ENCODE data around the gene RNF41.
"Not testable (repeated sequence)": the region's sequence is repeated elsewhere in the genome, so short reads cannot be mapped to it uniquely, and the experiment has no call there.

RNF41 gene

GRCh38 chr12:56206452-56207166 is 15.1 kb downstream of the RNF41 start:
- DNase-seq, result no peak

- no peak for DNase-seq
Observed at GRCh38 chr12:56205445-56205844, 16.3 kb downstream of the RNF41 start.

- no peak for DNase-seq
Observed at GRCh38 chr12:56204275-56204674, 17.4 kb downstream of the RNF41 start.

DNA sequence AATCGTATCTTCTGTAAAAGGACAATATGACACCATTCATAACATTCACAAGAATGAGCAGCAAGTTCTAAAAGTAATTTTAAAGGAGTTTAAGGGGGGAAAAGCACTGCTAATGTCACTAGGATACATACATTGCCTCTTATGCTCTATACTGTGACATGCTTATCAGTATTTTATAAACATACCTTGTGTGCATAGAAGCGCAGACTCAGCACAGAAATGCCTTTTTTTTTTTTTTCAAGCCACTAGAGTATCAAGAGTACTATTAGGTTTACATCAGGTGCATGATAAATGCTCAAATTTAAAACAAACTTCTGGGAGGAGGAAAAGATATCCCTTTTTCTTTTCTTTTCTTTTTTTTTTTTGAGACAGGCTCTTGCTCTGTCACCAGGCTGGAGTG is 18.9 kb downstream of the RNF41 start:
- no peak for DNase-seq

DNA sequence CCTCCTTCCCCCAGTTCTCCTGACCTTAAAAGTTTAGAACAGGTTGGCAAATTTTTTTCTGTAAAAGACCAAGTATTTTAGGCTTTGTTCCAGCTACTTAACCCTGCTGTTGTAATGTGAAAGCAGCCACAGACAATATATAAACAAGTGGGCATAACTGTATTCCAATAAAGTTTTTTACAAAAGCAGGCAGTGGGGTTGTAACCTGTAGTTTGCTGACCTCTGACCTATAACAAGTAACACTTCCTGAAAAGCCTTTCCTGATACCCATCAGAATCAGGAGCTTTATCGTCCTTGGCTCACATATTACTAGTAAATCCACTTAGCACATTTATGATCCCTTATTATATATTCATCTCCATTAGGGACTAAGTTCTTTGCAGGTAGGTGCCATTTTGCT is 19.4 kb downstream of the RNF41 start:
- no peak for DNase-seq

DNA sequence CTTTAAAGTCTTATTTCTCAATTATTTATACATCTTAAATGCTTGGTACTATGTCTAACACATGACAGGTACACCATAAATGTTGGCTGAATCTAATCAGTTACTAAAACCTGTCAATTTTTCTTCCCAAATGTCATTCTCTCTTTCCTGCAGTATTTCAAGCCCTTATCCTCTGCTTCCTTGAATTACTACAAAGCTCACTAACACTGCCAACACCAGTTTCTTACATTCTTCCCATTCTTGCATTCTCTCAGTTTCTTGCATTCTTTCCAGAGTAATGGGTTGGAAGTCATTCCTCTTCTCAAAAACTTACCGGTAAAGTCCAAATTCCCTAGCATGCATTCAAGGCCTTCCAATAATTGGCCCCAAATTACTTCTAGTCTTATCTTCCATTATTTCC is 22.9 kb downstream of the RNF41 start:
- DNase-seq, result no peak

DNA sequence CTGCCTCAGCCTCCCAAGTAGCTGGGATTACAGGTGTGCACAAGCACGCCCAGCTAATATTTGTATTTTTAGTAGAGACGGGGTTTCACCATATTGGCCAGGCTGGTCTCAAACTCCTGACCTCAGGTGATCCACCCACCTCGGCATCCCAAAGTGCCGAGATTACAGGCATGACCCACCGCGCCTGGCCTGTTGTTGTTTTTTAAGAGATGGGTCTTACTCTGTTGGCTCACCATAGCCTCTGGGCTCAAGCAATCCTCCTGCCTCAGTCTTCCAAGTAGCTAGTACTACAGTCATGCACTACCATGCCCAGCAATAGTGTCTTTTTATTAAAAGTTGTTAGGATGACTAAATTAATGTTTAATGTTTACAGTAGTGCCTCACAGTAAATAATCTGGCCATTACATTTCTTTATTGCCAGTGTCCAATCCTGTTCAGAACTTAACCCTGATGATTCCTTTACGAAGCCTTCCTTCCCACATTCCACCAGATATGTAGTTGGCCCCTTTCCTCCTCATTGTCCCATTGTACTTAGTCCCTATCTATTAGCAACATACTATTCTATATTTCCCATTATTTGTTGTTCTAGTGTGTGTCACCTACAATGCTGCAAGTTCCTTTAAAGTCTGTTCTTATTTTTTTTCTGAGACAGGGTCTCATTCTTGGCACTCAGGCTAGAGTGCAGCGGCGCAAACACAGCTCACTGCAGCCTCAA is 23.6 kb downstream of the RNF41 start:
- DNase-seq, result no peak

DNA sequence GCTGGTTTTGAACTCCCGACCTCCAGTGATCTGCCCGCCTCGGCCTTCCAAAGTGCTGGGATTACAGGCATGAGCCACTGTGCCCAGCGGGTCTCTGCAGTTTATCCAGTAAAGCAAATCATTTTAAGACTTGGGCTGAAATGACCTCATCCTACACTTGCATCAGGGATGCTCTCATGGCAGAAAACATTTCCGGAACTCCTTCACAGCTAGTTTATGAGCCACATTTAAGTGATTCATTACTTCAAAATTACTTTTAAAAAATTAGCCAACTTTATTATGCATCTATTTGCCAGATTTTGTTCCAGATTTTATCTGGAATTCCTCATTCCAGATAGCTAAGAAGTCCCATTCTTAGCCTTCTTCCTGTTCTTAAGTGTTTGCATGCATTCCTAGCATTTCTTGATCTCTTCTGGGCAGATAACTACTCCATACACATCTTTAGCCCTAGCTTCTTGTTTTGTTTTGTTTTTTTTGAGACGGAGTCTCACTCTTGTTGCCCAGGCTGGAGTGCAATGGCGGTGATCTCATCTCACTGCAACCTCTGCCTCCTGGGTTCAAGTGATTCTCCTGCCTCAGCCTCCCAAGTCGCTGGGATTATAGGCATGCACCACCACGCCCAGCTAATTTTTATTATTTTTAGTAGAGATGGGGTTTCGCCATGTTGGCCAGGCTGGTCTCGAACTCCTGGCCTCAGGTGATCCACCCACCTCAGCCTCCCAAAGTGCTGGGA is 24.7 kb downstream of the RNF41 start:
- DNase-seq, result not testable (repeated sequence)

DNA sequence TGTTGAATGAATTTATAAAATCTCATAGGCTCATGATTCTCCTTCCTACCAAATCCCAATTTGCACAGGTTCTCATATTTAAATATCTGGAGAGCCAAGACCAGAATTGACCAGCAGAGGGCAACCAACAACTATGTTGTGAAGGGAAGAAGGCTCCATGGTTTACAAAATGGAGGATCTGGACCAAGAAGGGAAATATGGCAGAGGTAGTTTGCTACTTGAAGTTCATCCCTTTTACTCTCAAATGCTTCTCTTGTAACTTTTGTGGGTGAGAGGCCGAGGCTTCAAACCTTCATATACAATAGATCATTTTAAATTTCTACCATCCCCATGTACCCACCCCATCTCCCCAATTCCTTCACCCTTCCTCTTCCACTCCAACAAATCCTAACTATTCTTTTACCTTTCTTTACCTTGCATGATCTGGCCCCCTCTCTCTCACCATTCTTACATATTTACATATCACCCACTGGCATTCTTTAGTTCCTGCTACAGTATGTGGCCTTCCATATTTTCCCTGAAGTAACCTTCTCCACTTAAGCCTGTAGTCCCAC is 28.6 kb downstream of the RNF41 start:
- peak; percentile 83 for DNase-seq

DNA sequence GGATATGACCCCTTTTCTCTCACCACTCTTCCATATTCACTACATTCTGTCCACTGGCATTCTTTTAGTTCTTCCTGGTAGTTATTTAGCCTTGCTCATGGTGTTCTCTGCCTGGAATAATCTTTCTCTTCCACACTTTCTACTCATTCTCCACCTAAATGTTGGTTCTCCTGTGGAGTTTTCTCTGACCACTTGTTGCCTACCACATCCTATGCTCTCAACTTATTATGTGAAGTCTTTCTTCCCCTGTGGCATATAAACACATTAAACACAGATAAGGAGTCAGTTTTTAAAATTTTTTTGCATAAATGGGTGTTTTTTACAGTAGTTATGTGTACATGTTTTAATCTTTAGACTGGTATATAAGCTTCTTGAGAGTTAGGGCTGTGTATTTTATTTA is 29.1 kb downstream of the RNF41 start:
- DNase-seq, result no peak

GRCh38 chr12:56190695-56191155 is 31.0 kb downstream of the RNF41 start:
- no peak for DNase-seq

DNA sequence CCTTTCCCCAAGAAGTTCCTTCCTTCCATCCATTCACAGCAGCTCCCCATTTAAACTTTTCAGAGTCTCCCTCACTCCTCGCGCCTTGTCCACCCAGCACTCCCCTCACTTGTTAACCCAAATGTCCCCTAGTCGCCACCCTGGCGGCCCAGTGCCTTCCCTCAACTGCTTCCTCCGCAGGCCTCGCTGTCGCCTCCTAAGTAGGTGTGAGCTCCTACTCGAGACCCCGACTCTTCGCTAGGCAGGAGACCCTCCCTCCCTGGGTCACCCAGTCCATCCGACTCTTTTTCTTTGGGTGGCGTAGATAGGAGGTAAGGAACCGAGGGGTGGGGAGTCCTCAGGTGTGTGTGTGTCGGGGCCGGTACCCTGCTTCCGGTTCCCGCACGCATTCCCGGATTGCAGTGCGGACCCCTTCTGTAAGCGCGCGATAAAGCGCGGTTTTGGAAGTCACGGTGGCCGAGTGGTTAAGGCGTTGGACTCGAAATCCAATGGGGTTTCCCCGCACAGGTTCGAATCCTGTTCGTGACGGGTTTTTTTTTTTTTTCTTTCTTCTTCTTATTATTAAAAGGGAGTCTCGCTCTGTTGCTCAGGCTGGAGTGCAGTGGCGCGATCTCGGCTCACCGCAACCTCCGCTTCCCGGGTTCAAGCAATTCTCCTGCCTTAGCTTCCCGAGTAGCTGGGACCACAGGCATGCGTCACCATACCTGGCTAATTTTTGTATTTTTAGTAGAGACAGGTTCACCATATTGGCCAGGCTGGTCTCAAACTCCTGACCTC is 31.6 kb downstream of the RNF41 start:
- peak; percentile 79 for DNase-seq

GRCh38 chr12:56189099-56189917 is 32.4 kb downstream of the RNF41 start, which contains the start of gene SMARCC2:
SMARCC2 (minus strand) TSS chr12:56189483; CDS start chr12:56189461, 22 bp downstream.
- peak; percentile 76 for DNase-seq

DNA sequence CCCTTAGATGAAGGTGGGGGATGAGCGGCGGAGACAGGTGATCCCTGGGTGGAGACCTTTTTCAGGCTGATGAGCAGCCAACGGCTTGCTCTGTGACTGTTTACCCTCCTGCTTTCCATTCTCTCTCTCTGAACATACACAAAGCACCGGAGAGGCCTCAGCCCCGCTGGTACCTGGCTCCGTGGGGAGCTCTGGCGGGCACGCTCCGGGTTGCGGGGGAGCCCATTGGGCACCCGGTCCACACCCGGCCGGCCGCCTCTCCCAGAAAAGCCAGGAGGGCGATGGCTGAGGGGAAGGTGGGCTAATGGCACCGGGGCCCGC is 33.0 kb downstream of the RNF41 start:
- DNase-seq, result no peak

GRCh38 chr12:56188131-56188777 is 33.5 kb downstream of the RNF41 start:
- DNase-seq, result no peak

GRCh38 chr12:56186957-56187356 is 34.8 kb downstream of the RNF41 start:
- DNase-seq, result no peak

- DNase-seq, result no peak
Observed at GRCh38 chr12:56178347-56178746, 43.4 kb downstream of the RNF41 start.

- DNase-seq, result no peak
Observed at GRCh38 chr12:56172839-56173238, 48.9 kb downstream of the RNF41 start.

GRCh38 chr12:56169229-56169759 is 52.4 kb downstream of the RNF41 start:
- DNase-seq, result no peak

- no peak for DNase-seq
Observed at GRCh38 chr12:56165369-56165768, 56.4 kb downstream of the RNF41 start.

DNA sequence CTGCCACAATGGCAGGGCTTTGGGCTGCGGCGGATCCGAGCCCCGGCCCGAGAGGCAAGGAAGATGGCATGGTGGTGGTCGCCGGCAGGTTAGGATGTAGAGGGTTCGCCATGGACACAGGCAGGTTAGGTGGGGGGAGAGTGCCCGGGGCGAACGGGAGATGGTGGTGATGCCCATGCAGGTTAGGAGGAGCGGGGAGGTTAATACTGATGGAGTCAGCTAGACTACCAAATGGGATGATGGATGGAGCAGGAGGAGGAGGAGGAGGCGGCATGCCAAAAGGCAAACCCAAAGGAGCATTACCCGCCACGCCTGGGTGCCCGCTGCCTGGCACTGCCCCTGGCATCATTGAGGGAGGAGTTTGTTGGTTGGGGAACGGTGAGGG is 57.4 kb downstream of the RNF41 start:
- no peak for DNase-seq

All from NCI-H1092 (cell line).